Heart right ventricle (tissue), 16 donors: ENCODE results near the gene NREP. TPM values are rescaled to one million over a fixed set of nuclear protein-coding genes. Genes with fewer than 3 reads are reported as not detected.

ENCODE experiments used
- ATAC-seq, 8 donors: fragments of 200-7000 bp; cut with Tn5 transposase; one replicate each; pipeline ENCODE4 v1.9.1; 2020; ENCODE audit warnings: mild to moderate bottlenecking in 8 of 8, moderate library complexity in 8 of 8, moderate number of reproducible peaks in 1 of 8
- DNase-seq, 2 donors: peaks; one replicate each; pipeline ENCODE4 v3.0.0-alpha.2; 2020
- H3K27ac ChIP-seq, 10 donors: fragments of 200-600 bp; sonication (generic) in 2 of 10; one replicate each; pipeline versions ENCODE4 v1.5.0 to v1.8.0; 2020 to 2022; ENCODE audit warnings: mild to moderate bottlenecking in 3 of 10
- H3K27me3 ChIP-seq, 7 donors: fragments of 200-600 bp; one replicate each; pipeline ENCODE4 v1.8.0; 2021 to 2022; ENCODE audit warnings: mild to moderate bottlenecking in 2 of 7
- H3K36me3 ChIP-seq, 9 donors: fragments of 200-600 bp; sonication (generic) in 1 of 9; one replicate each; pipeline versions ENCODE4 v1.5.0 to v1.8.0; 2020 to 2022; ENCODE audit warnings: mild to moderate bottlenecking in 2 of 9
- H3K4me1 ChIP-seq, 9 donors: fragments of 200-600 bp; sonication (generic) in 1 of 9; one replicate each; pipeline versions ENCODE4 v1.5.0 to v1.8.0; 2020 to 2022; ENCODE audit warnings: mild to moderate bottlenecking in 4 of 9
- H3K4me3 ChIP-seq, 10 donors: fragments of 200-600 bp; sonication (generic) in 2 of 10; one replicate each; pipeline versions ENCODE4 v1.5.0 to v1.8.0; 2020 to 2022; ENCODE audit warnings: mild to moderate bottlenecking in 7 of 10, moderate library complexity in 2 of 10
- H3K9me3 ChIP-seq, 11 donors: fragments of 200-600 bp in 10 of 11; sonication (generic) in 2 of 11; one replicate each; pipeline versions ENCODE4 v1.5.0 to v1.8.0; 2013 to 2022; ENCODE audit warnings: mild to moderate bottlenecking in 2 of 11, control low read depth in 1 of 11, moderate library complexity in 1 of 11
- WGBS, 2 donors: extraction: QIAGEN DNeasy Blood & Tissue Kit; methylation state at CpG; one replicate each; pipeline ENCODE4 v1.1.7; 2013; ENCODE audit warnings: inconsistent platforms in 1 of 2; 5-methylcytosine and 5-hydroxymethylcytosine counted together
- intact Hi-C, 10 donors: fragments of 100-400 bp; cut with DNase I; formaldehyde crosslinking; loops; one replicate each; pipeline versions ENCODE4 v1.11.1 to v1.14.2; 2022
- polyA plus RNA-seq, 2 donors: library from polyadenylated mRNA; stranded (reverse); fragments of 200-250 nt; gene quantifications; one replicate each; pipeline ENCODE4 v1.2.3, GENCODE V29; 2013
- total RNA-seq, 10 donors: library from RNA; stranded (reverse); fragmentation: NEBNext Ultra II Directional in 3 of 10; extraction: Animal tissue kit (Norgen Biotek cat#: 25700) in 3 of 10; gene quantifications; one replicate each; pipeline versions ENCODE4 v1.2.1 to v1.2.4, GENCODE V29; 2021 to 2023
- TF ChIP-seq, protein P1 (sequence below), 9 donors: fragments of 200-600 bp; sonication (generic) in 2 of 9; IDR thresholded peaks; one replicate each; pipeline versions ENCODE4 v1.5.0 to v1.8.0; 2021 to 2022; ENCODE audit warnings: antibody characterized with exemption in 9 of 9, mild to moderate bottlenecking in 5 of 9, moderate library complexity in 1 of 9
- donor health status: Arrhythmogenic right ventricular cardiomyopathy.
- donor health status: ischemic (EF 13 %, LVEDD 7.1; RV severe dilation, severe dysfunction).
- donor health status: healthy with polysubstance abuse.
- donor health status: DM: no; HTN: yes; CAD: no.
- donor health status: DM: no; HTN: no; CAD: no.
- donor health status: ischemic (EF 25% LVEDD 6.9; RV normal size, moderate dysfunction).
- donor health status: ischemic (EF 25% LVEDD 5.7; RV mildly dilated, moderate dysfunction).
- donor health status: healthy.
- donor health status: DM: yes; HTN: yes; CAD: no.
- donor health status: Ischemic cardiomyopathy.
- donor health status: ischemic (EF 35%, LVEDD 5.7; RV mildly dilated, moderate dysfunction).
- donor health status: nonischemic (EF 11% LVEDD 7.7; RV severe dilation, severe dysfunction).
- donor health status: DM: yes; HTN: yes; CAD: no.
- donor health status: PGD.
- donor health status: ischemic (EF 29% LVEDD 5.4; RV normal size, mild dysfunction).
- donor health status: nonischemic (EF 23%, LVEDD 6.1; RV moderate dilation, normal function).

The NREP gene
- total and polyA plus RNA-seq, 12 donors: 10.4 to 72.3 (median 38.9) TPM

DNA sequence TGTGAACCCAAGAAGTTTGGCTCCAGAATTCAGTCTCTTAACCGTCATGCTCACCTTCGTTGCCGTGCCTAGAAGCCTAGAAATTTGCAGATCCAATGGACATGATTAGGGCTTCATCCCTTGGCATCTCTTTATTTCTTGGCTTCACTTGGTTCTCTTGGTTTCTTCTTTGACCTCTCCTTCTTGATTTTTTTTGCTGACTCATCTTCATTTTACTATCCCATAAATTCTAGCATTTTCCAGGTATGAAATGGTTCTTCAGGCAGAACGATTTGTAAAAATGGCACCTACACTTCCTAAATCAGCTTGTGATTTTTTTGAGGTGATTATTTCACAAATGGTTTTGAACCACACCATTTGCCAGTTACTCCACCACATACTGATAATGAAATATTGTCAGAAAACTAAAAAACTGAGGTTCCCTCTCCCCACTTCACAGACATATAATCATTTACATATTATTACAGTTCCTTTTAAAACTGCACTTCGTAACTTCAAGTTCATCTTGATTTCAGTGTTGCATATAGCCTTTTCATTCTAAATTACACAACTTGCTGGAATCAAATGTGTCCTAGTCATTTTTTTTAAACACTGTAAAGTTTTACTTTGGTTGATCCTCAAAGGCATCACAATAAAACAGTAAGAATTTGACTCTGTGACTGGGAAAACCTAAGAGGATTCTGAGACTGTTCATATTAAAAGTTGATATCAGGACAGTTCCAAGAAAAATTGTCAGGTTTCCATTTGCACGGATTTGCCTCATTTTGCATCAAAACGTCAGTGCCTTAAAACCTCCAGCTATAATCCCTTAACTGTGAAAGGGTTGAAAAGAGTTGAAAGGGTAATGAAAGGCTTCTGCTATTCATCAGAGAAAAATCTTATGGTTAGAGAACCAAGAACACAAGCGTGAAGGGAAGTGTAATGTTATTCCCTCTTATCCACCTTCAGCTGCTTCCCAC lies 8.9 kb upstream of the NREP start:
- Histone ChIP-seq H3K4me1 (no peaks in the 10 kb centered on the region), H3K4me3 (no peak overlapping the region), H3K27ac (no peak overlapping the region), H3K36me3 (no peaks in the 10 kb centered on the region), H3K27me3 (no peaks in the 10 kb centered on the region), H3K9me3 (no peaks in the 10 kb centered on the region)
- no peak for DNase-seq
- 87 to 89% methylated on average over 8 of the region's 8 CpGs for WGBS, 2 donors
- TF ChIP-seq, protein P1, sequence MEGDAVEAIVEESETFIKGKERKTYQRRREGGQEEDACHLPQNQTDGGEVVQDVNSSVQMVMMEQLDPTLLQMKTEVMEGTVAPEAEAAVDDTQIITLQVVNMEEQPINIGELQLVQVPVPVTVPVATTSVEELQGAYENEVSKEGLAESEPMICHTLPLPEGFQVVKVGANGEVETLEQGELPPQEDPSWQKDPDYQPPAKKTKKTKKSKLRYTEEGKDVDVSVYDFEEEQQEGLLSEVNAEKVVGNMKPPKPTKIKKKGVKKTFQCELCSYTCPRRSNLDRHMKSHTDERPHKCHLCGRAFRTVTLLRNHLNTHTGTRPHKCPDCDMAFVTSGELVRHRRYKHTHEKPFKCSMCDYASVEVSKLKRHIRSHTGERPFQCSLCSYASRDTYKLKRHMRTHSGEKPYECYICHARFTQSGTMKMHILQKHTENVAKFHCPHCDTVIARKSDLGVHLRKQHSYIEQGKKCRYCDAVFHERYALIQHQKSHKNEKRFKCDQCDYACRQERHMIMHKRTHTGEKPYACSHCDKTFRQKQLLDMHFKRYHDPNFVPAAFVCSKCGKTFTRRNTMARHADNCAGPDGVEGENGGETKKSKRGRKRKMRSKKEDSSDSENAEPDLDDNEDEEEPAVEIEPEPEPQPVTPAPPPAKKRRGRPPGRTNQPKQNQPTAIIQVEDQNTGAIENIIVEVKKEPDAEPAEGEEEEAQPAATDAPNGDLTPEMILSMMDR (IDR thresholded peaks at IDR 0.05): no peak
- no peak for ATAC-seq
- intact Hi-C loops: no loop called here

DNA sequence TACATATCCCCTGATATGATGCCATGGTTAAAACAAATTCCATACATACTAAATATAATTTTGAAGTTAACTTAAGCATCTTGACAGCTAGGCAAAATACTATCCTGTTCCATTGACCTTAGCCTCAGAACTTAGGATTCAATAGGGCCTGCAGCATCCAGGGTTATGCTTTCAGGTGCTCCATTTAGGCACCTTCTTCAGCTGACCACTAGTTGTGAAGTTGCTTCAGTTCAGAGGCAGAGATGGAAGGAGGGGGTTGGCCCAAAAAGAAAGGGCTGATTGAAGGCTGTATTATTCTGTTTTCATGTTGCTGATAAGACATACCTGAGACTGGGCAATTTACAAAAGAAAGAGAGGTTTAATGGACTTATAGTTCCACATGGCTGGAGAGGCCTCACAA lies 7.0 kb upstream of the NREP start:
- intact Hi-C loops: no loop called here
- TF ChIP-seq, protein P1 (IDR thresholded peaks at IDR 0.05): no peak
- no peaks in the 10 kb centered on the region for H3K27me3 ChIP-seq
- DNase-seq: no peak
- no peaks in the 10 kb centered on the region for H3K4me1 ChIP-seq
- ATAC-seq: no peak
- no peaks in the 10 kb centered on the region for H3K9me3 ChIP-seq
- no peak overlapping the region for H3K4me3 ChIP-seq
- no peak overlapping the region for H3K27ac ChIP-seq
- H3K36me3 ChIP-seq: no peaks in the 10 kb centered on the region

DNA sequence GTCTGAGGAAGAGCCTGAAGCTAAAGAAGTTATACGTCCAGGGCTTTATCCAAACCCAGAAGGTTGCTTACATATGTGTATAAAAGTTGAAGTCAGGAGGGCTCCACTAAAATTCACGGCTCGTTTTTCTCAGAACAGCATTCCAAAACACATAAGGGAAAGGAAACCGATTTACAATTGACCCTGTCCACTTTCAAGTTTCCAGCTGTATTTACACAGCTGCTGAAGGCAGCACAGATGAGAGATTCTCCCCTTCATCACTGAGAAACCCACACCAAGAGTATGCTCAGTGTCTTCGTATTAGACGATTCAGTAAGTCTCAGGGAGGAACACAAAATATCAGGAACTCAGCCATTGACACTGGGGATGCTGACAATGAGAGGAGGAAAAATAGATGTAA lies 5.9 kb upstream of the NREP start:
- H3K36me3 ChIP-seq: no peaks in the 10 kb centered on the region
- peaks cover 0 to 11% (median 5%) of the 10 kb centered on the region in 9 donors for H3K4me1 ChIP-seq
- peak overlapping the region in 3 of 10 donors; percentile 23 to 34 (median 30) for H3K27ac ChIP-seq
- WGBS, 2 donors: 57 to 64% methylated on average over 6 of the region's 6 CpGs
- TF ChIP-seq, protein P1 (IDR thresholded peaks at IDR 0.05): no peak
- DNase-seq (peak in 1 of 2 donors; percentile 20), ATAC-seq (peak in 5 of 8 donors; percentile 22 to 72 (median 56))
- H3K9me3 ChIP-seq: no peaks in the 10 kb centered on the region
- no peak overlapping the region for H3K4me3 ChIP-seq
- intact Hi-C loops: no loop called here
- H3K27me3 ChIP-seq: no peaks in the 10 kb centered on the region

DNA sequence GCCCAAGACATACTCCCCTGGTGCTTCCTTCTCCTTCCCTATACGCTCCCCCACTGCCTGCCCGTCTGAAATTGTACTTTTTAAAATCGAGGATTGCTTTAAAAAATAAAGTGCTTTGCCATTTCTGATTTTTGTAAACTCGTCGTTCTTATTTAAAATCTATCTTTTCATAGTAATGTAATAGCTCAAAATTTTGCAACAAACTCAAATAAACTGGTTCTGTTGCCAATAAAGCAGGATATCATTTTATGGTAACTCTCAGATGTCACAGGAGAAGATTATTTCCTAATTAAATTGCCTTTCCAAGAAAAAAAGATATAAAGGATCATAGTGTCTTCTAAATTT lies 1.3 kb upstream of the NREP start:
- 4 to 6% methylated on average over 5 of the region's 5 CpGs for WGBS, 2 donors
- ATAC-seq: no peak
- Histone ChIP-seq H3K36me3 (no peaks in the 10 kb centered on the region), H3K9me3 (no peaks in the 10 kb centered on the region), H3K27ac (peak overlapping the region; percentile 85 to 97 (median 92)), H3K27me3 (no peaks in the 10 kb centered on the region), H3K4me1 (peaks cover 0 to 36% (median 27%) of the 10 kb centered on the region in 9 donors), H3K4me3 (peak overlapping the region; percentile 19 to 78 (median 70))
- no peak for DNase-seq
- TF ChIP-seq, protein P1 (IDR thresholded peaks at IDR 0.05): no peak
- intact Hi-C loops: loop anchor here in 9 of 10 donors (1.0 to 10.0 kb wide), 10 partner anchors 76 to 389 kb away; no protein-coding TSS in a partner anchor
